PC-9 (cell line): ENCODE measurements around the gene SLC9A3.

ENCODE experiments used
- CTCF ChIP-seq: fragments of 200-600 bp; sonication (generic); conservative IDR thresholded peaks from 2 replicates; pipeline ENCODE4 v1.6.1; 2017; ENCODE audit warnings: mixed run types, antibody characterized with exemption, mild to moderate bottlenecking, moderate library complexity
- EZH2 ChIP-seq: fragments of 200-600 bp; sonication (generic); IDR thresholded peaks from 2 replicates; pipeline ENCODE4 v1.8.0; 2017; ENCODE audit warnings: antibody characterized with exemption, low read depth

GRCh38 chr5:558871-559503 is 34.7 kb upstream of the SLC9A3 start:
- TF ChIP-seq CTCF, result no peak
- TF ChIP-seq EZH2, result no peak
